ENCODE results near the gene ARHGEF1.
"Not testable (repeated sequence)": the region's sequence is repeated elsewhere in the genome, so short reads cannot be mapped to it uniquely, and the experiment has no call there.

- TF ChIP-seq POLR2AphosphoS5 (IDR thresholded peaks at IDR 0.05; ENCODE audit: low read depth, low read length); SIN3A (IDR thresholded peaks at IDR 0.05; ENCODE audit: borderline replicate concordance, insufficient read depth, low read depth, low read length); CTCF (IDR thresholded peaks at IDR 0.05); REST (IDR thresholded peaks at IDR 0.05; ENCODE audit: insufficient read depth in 1 of 2, low read depth in 2 of 2, low read length in 1 of 2); TCF7L2 (IDR thresholded peaks at IDR 0.05; ENCODE audit: low read depth, low read length): not testable (repeated sequence)
These were observed 31.4 kb downstream of the ARHGEF1 start for GRCh38 chr19:41914424-41914834.

All from Panc1 (cell line).